Choroid plexus epithelial cell (primary cell): Measurements from ENCODE around the gene PIAS1.
"Not testable (repeated sequence)": the region's sequence is repeated elsewhere in the genome, so short reads cannot be mapped to it uniquely, and the experiment has no call there.

ENCODE experiments used
- DNase-seq: peaks from one replicate; pipeline ENCODE4 v3.0.0-alpha.2; 2010; ENCODE audit warnings: low read depth
- H3K4me3 ChIP-seq: 2 replicates; pipeline ENCODE4 v1.5.1; 2011; ENCODE audit warnings: low read depth, mild to moderate bottlenecking, control low read depth, low read length, moderate library complexity
- TF ChIP-seq, protein P1 (sequence below): conservative IDR thresholded peaks from 2 replicates; pipeline ENCODE4 v1.5.1; 2011; ENCODE audit warnings: low read depth, mild to moderate bottlenecking, control low read depth, inconsistent platforms, low read length, moderate library complexity

The PIAS1 gene

DNA sequence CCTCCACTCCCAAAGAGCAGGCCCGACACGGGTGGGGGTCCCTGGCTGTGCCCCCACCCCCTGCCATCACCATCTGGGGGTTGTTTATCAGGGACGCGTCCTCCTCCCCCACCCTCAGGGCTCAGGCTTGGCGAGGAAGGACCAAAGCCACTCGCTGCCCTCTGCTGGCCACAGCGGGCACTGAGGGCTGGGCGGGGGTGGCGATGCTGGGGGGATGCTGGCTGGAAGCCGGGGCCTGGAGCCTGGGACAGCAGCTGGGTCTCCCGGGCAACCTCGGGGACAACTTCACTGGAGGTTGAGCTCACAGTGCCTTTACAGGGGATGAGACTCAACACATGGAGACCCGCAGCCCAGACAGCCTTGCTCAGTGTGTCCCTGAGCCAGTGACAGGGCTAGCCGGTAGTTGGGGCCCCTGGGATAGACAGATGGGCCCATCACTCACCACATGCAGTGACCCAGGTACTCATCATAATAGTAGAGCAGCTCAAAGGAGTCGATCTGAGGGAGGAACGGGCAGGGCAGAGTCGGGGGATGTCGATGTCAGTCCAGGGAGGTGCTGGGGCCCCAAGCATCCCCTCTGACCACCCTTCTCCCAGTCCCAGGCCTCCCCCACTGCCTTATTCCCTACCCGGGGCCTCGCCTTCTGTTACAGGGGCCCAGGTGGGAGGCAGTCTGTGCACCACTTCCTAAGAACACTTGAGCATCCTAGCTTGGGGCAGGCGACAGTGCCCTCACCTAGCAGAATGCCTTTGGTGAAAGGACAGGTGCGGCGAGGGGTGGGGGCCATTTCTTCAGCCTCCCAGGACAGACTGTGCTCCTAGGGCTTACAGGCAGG, 156.9 kb downstream of the PIAS1 start:
- TF ChIP-seq, protein P1, sequence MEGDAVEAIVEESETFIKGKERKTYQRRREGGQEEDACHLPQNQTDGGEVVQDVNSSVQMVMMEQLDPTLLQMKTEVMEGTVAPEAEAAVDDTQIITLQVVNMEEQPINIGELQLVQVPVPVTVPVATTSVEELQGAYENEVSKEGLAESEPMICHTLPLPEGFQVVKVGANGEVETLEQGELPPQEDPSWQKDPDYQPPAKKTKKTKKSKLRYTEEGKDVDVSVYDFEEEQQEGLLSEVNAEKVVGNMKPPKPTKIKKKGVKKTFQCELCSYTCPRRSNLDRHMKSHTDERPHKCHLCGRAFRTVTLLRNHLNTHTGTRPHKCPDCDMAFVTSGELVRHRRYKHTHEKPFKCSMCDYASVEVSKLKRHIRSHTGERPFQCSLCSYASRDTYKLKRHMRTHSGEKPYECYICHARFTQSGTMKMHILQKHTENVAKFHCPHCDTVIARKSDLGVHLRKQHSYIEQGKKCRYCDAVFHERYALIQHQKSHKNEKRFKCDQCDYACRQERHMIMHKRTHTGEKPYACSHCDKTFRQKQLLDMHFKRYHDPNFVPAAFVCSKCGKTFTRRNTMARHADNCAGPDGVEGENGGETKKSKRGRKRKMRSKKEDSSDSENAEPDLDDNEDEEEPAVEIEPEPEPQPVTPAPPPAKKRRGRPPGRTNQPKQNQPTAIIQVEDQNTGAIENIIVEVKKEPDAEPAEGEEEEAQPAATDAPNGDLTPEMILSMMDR: peak; percentile 90
- peak; percentile 65 for DNase-seq
- peak overlapping the region; percentile 34 for H3K4me3 ChIP-seq

DNA sequence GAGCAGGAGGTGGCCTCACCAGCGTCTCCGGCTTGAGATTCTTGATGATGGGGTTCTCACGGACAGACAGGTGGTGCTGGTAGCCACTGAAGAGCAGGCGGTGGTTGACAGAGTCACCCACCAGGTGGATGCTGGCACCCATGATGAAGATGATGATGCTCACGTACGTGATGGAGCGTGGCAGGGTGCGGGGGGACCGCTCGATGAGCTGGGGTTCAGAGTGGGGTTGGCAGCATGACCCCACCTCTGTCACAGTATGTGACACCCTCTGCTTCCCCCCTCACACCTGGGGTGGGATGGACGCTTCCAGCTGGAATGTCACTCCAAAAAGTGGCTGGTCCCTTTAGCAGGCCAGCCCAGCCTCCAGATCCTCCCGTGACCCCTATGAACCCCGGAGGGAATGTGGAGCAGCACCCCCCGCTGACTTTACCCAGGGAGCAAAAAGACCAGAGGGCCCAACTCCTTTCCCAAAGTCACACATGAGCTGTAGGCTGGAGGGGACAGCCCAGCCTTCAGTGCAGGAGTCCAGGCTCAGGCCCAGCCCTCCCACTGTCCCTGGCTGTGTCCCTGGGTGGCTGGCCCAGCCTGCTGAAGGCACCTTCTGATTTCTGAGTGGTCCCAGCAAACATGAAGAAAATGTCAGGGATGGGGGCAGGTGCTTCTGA, 157.7 kb downstream of the PIAS1 start:
- TF ChIP-seq, protein P1: no peak
- no peak for DNase-seq
- H3K4me3 ChIP-seq: no peak overlapping the region

DNA sequence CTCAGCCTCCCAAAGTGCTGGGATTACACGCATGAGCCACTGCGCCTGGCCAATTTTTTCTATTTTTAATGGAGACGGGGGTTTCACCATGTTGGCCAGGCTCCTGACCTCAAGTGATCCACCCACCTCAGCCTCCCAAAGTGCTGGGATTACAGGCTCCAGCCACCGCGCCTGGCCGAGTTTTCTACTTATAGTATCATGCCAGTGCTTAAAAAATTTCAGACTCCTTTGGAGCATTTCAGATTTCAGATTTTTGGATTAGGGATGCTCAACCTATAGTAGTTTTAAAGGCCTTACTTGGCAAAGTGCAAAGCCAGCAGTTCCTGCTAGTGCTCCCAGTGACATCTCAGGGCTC, 159.4 kb downstream of the PIAS1 start:
- not testable (repeated sequence) for DNase-seq, H3K4me3 ChIP-seq

DNA sequence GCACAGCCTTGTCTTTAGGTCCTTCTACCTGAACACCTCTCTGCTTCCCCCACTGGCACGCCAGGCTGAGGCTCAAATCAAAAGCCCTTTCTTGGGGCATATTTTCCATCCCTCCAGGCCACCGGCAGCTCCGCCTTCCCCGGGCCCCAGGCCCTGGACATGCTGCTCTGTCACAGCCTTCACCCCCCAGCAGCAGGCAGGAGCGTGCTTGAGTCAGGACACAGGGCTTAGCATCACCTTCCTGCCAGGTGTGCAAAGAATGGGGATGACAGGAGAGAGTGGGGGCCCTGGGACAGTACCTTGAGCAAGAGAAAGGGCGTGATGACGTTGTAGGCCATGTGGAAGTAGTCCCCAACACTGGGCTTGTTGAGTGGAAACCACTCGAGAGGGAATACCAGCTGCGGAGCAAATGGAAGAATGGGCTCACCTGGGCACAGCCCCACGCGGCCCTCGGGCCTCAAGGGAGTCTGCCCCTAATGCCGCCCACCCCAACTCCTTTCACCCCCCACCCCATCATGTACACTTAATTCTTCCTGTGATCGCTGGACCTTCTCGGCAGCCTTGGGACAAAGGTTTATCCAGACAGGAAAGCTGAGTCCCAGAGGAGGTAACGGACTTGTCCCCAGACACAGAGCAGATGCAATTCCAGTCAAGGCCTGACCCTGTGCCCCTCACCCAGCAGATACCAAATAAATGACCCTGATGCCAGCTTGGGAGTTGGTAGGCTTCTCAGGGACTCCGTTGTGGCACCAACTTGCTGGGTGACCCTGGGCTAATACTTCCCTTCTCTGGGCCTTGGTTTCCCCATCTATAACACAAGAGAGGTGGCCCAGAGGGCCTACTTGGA, 160.1 kb downstream of the PIAS1 start:
- no peak overlapping the region for H3K4me3 ChIP-seq
- TF ChIP-seq, protein P1: no peak
- DNase-seq: no peak

DNA sequence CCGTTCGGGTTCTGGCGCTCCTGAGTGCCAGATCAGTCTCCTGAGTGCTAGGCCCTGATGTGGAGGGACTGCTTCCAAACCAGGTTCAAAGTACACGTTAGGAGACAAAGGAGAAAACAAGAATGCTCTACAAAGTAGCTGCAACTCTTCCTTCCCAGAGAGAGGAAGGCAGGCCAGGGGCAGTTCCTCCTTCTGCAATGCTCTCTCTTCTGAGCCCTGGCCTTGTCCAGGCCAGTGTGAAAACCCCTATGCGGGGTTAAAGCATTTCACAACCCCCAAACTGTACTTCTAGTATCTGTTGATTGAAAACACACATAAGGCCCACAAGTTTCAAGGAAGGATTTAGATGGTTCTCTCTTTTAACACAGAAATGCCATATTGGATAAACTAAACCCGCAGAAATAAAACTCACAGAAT, 160.7 kb downstream of the PIAS1 start:
- no peak overlapping the region for H3K4me3 ChIP-seq
- TF ChIP-seq, protein P1: no peak
- DNase-seq: no peak

DNA sequence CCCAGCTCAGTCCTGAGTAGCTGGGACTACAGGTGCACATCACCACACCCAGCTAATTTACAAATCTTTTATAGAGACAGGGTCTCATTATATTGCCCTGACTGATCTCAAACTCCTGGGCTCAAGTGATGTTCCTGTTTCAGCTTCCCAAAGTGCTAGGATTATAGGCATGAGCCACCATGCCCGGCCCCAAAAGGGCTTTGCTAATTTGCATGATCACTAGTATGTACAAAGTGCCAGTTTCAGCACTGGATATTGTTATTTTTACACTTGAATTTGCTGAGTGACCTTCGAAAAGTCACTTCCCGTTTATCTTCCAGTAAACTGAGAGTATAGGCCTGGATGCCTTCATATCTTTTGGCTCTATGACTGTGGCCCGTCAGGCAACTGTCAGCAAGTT, 163.2 kb downstream of the PIAS1 start:
- TF ChIP-seq, protein P1: no peak
- no peak for DNase-seq
- no peak overlapping the region for H3K4me3 ChIP-seq

DNA sequence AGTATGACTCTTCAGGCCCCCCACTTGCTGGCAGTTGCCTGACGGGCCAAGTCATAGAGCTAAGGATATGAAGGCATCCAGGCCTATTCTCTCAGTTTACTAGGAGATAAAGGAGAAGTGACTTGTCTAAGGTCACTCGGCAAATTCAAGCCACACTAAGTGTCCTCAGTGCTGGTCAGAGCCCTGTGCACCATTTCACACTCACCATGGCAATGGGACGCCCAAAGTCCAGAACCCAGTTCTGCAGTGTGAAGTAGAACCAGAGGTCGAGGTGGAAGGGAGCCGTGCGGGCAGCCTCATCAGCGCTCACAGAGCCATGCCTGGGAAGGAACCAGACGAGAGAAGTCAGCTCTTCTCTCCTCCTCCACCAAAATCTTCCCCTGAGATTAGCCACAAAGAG, 164.2 kb downstream of the PIAS1 start:
- TF ChIP-seq, protein P1: no peak
- DNase-seq: no peak
- no peak overlapping the region for H3K4me3 ChIP-seq
